GM18861 (cell line): ENCODE results near the gene MRPL21.
A peak's percentile ranks its signal among the peaks of the same experiment; 100 is the strongest.
"Not testable (repeated sequence)": the region's sequence is repeated elsewhere in the genome, so short reads cannot be mapped to it uniquely, and the experiment has no call there.

Experiments
- ATAC-seq: cut with Tn5 transposase; IDR thresholded peaks from one replicate; pipeline ENCODE4 v1.9.1; 2021; ENCODE audit not compliant: unreplicated experiment

Gene MRPL21

DNA sequence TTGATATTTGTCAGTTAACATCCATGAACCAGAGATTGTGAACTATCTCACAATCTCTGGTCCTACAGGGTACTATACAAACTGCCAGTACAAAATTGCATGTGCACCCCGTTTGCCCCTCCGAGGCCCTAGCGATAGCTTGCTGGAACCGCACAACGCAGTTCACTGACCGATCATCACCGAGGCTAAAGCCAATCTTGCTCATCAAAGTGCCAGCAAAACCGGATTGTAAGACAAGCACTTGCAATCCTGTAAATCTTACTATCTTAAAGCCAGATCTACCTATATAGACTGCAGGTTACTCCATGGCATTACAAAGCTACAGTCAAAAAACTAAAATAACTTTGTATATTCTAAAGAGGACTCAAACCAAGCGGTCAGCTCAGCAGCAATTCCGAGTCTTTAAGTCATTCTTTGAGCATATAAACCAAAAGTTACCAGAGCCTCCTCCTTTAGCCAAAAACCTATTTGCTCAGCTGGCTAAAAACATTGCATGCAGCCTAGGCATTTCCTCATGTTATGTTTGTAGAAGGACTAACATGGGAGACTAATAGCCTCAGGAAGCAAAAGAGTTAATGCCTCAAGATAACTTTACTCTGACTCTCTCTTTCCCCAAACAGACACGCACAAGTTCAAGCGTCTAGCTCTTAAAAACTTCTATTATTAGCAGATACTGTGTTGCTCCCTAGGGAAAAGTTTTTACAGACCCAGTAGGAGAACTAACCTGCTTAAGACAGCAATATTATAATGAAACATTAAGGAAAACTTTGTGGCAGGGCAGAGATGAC, 31.2 kb downstream of the MRPL21 start:
- ATAC-seq = no peak

DNA sequence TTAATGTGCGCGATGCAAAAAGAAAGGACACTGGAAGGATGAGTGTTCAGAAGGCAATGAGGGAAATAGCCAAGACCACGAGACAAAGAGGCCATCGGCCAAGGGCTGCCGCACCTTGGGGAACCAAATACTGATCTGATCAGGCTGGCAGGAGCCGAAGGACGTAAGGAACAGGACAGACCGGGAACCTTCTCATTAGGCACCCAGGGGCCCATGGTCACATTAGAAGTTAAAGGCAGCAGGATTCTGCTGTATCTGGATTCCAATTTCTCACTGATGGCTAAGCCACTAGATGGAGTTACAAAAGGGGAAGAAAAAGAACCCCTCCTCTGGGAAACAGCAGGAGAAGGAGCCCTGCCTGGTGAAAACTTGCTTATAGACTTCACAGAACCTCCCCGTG, 33.2 kb downstream of the MRPL21 start:
- no peak for ATAC-seq

DNA sequence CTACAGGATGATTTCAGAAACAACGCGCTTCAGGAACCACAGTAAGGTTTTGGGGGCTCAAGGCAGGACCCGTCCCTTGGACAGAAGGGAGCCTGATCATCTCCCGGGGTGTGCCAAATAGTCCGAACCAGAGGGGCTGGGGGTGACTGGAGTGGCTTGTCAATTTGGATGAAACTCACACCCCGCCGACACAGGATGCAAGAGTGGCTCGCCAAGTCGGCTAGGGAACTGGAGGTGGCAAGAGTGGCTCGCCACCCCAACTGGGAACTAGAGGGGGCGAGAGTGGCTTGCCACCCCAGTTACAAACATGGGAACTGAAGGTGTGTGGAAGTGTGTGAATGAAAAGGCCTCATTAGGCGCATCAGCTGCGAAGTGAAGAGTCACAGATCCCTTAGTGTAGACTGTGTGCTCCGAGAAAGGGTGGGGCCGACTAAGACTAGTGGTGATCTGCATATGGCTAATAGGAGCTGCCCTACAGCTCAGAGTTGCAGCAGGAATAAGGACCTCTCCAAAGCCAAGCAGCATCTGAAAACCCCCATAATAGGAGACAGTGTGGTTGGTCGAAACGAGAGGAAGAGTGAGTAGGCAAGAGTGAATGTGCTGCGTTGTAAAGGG, 35.3 kb downstream of the MRPL21 start:
- no peak for ATAC-seq

GRCh38 chr11:68867066-68867465, 36.6 kb downstream of the MRPL21 start:
- no peak for ATAC-seq

DNA sequence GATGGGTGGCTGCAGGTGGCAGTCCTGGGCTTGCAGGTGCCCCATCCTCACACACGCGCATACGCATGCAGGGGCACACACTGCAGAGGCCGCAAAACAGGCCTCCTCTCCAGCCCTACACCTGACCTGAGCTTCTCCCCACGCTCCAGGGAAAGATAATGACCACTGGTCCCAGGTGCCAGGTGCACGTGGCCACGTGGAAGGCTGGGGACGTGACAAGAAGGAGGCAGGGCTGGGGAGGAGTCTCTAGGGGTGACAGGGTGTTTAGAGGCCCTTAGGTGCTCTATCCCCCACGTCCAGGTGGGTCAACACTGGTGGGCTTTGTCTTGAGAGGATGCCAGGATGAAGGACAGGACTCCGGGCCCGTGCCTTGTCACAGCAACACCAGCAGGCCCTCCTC, 38.4 kb downstream of the MRPL21 start:
- no peak for ATAC-seq

DNA sequence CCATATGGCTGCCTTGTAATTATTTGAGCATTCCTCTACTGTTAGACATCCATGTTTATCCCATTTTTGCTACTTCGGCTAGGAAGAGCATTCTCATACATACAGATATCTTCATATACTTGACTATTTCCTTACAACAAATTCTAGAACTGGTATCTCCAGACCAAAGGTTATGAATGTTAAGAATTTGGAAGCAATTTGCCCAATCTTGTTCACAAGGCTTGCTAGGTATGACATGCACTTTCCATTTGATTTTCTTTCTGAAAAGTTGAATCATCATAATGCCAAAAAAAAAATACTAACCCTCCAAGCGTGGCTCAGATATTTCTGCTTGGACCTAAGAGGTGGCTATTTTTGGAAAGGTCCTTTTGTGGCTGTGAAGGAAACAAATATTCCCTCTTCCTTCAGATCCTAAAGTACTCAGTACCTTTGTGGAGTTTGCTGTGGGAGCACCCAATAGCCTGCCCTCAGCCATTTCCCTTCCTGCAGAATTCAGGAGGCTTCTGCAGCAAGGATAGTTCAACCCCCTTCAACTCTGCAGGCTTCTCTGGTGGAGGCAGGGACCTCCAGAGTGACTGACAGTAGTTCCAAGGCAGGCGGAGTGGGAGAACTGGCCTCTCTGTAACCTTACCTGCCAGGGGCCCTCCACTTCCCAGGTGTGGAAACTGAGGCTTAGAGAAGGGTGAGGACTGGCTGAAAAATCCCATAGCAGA, 39.9 kb downstream of the MRPL21 start:
- no peak for ATAC-seq

GRCh38 chr11:68862421-68862820, 41.2 kb downstream of the MRPL21 start:
- ATAC-seq = no peak

DNA sequence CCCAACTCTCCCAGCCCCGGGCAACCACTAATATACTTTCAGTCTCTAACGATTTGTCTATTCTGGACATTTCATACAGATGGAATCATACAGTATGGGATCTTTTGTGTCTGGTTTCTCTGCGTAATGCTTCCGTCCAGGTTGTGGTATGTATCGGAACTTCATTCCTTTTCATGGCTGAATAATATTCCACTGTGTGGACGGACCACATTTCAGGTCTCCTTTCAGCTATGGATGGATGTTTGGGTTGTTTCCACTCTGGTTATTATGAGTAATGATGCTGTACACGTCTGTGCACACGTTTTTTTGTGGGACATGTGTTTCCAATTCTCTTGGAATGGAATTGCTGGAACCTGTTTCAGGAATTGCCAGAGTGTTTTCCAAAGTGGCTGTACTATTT, 44.5 kb downstream of the MRPL21 start:
- no peak for ATAC-seq

GRCh38 chr11:68857037-68857586, 46.5 kb downstream of the MRPL21 start:
- ATAC-seq = no peak

DNA sequence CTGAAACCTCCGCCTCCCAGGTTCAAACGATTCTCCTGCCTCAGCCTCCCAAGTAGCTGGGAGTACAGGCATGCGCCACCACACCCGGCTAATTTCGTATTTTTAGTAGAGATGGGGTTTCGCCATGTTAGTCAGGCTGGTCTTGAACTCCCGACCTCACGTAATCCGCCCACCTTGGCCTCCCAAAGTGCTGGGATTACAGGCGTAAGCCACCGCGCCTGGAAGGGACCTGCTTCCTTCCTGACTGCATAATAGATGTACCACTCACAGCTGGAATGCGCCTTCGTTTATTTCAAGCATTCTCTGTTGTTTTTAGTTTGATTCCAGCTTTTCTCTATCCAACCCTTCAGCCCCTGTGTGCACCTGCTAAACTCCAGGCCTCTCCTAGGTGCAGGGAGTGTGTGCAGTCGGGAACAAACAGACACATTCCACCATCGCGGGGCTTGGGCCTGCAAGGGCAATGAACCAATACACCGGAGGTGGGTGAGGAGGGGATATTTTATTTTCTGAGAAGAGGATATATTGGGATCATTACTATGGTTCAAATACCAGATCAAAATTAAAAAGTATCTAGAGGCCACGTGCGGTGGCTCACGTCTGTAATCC, 47.1 kb downstream of the MRPL21 start:
- ATAC-seq = not testable (repeated sequence)

- no peak for ATAC-seq
Measured at GRCh38 chr11:68855205-68855981, 48.2 kb downstream of the MRPL21 start.

GRCh38 chr11:68854273-68854958, 49.2 kb downstream of the MRPL21 start:
- no peak for ATAC-seq

- ATAC-seq = no peak
Measured at GRCh38 chr11:68852628-68853027, 51.0 kb downstream of the MRPL21 start.

DNA sequence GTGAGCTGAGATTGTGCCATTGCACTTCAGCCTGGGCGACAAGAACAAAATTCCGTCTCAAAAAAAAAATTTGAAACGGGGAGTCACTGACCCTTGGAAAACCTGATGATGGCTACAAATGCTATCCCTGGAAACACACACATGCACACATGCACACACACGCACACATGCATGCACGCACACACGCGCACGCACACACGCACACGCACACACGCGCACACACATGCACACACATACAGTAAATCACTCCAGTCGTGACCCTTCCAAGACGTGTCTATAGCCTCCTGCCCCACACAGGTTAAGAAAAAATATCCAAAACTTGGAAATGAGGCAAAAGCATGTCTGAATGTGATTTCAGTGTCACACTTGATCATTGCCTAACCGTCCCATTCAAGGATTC, 55.2 kb downstream of the MRPL21 start:
- no peak for ATAC-seq

GRCh38 chr11:68847395-68847794, 56.2 kb downstream of the MRPL21 start:
- ATAC-seq = no peak

DNA sequence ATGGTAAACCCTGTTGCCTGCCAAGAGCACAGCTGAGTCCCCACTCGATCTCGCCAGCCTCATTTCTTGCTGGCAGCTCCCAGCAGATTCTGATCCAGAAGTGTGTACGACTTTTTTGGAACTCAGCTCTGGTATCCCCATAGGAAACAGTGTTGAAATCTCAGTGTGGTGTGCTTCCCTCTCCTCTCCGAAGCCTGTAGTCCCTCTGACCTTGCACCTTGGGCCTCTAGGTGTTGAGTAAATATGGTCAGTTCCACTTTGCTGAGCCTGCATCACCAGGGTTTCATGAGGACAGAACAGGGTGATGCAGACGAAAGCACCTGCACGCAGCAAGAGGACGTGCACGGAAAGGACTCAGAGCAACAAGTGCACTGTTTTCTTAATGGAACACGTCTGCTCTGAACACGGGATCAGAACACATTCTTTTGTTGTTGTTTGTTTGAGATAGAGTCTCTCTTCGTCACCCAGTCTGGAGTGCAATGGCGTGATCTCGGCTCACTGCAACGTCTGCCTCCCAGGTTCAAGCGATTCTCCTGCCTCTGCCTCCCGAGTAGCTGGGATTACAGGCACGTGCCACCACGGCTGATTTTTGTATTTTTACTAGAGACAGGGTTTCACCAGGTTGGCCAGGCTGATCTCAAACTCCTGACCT, 58.2 kb downstream of the MRPL21 start:
- no peak for ATAC-seq

- ATAC-seq = no peak
Measured at GRCh38 chr11:68844801-68845200, 58.8 kb downstream of the MRPL21 start.

GRCh38 chr11:68844376-68844775, 59.3 kb downstream of the MRPL21 start:
- ATAC-seq = no peak

- peak; percentile 36 for ATAC-seq
Measured at GRCh38 chr11:68843703-68844312, 59.8 kb downstream of the MRPL21 start.
